GM23338 (cell line): ENCODE results near the gene ZNF350. TPM values are rescaled to one million over a fixed set of nuclear protein-coding genes. Genes with fewer than 3 reads are reported as not detected.

Experiments
- ATAC-seq: fragments of 200-7000 bp; cut with Tn5 transposase; 3 replicates; pipeline ENCODE4 v1.9.1; 2020
- DNase-seq: peaks from one replicate; pipeline ENCODE4 v3.0.0-alpha.2; 2015; ENCODE audit warnings: low spot score
- H2AFZ ChIP-seq: fragments of 200-600 bp; sonication (generic); 2 replicates; pipeline ENCODE4 v1.8.0; 2016; ENCODE audit warnings: antibody characterized with exemption, mild to moderate bottlenecking, moderate library complexity
- H3F3A ChIP-seq: fragments of 200-600 bp; sonication (generic); replicated peaks from 2 replicates; pipeline ENCODE4 v1.8.0; 2017; ENCODE audit warnings: antibody characterized with exemption, mixed run types, low read depth
- H3K27ac ChIP-seq: fragments of 200-600 bp; sonication (generic); 2 replicates; pipeline ENCODE4 v1.6.1; 2016; ENCODE audit warnings: low read depth
- H3K27me3 ChIP-seq: fragments of 200-600 bp; sonication (generic); 2 replicates; pipeline ENCODE4 v1.8.0; 2016; ENCODE audit warnings: mild to moderate bottlenecking, mixed run types, moderate library complexity; ENCODE audit not compliant: insufficient read depth
- H3K36me3 ChIP-seq: fragments of 200-600 bp; sonication (generic); 2 replicates; pipeline ENCODE4 v1.8.0; 2016; ENCODE audit warnings: mild to moderate bottlenecking; ENCODE audit not compliant: insufficient read depth
- H3K4me1 ChIP-seq: fragments of 200-600 bp; sonication (generic); 2 replicates; pipeline ENCODE4 v1.8.0; 2016; ENCODE audit warnings: mild to moderate bottlenecking, moderate library complexity; ENCODE audit not compliant: insufficient read depth
- H3K4me2 ChIP-seq: fragments of 200-600 bp; sonication (generic); 2 replicates; pipeline ENCODE4 v1.7.1; 2017; ENCODE audit warnings: mixed run types
- H3K4me3 ChIP-seq: fragments of 200-600 bp; sonication (generic); 2 replicates; pipeline ENCODE4 v1.6.1; 2016; ENCODE audit warnings: mixed run types
- H3K79me2 ChIP-seq: fragments of 200-600 bp; sonication (generic); replicated peaks from 2 replicates; pipeline ENCODE4 v1.8.0; 2017; ENCODE audit warnings: mild to moderate bottlenecking; ENCODE audit not compliant: insufficient read depth
- H3K9me2 ChIP-seq: fragments of 200-600 bp; sonication (generic); 2 replicates; pipeline ENCODE4 v1.8.0; 2017; ENCODE audit not compliant: insufficient read depth
- H4K20me1 ChIP-seq: fragments of 200-600 bp; sonication (generic); replicated peaks from 2 replicates; pipeline ENCODE4 v1.8.0; 2017; ENCODE audit warnings: mild to moderate bottlenecking; ENCODE audit not compliant: insufficient read depth
- H3K27ac Mint-ChIP-seq: 2 replicates; pipeline ENCODE4 v1.8.0; 2020; ENCODE audit warnings: inconsistent platforms, mild to moderate bottlenecking, moderate library complexity, mixed read lengths
- H3K27me3 Mint-ChIP-seq: 3 replicates; pipeline ENCODE4 v1.8.0; 2022; ENCODE audit warnings: low read depth, mild to moderate bottlenecking, moderate library complexity, mixed read lengths, inconsistent platforms; ENCODE audit not compliant: insufficient read depth, poor library complexity
- H3K36me3 Mint-ChIP-seq: 3 replicates; pipeline ENCODE4 v1.8.0; 2021; ENCODE audit warnings: low read depth, mild to moderate bottlenecking, inconsistent platforms, moderate library complexity, mixed read lengths
- H3K4me1 Mint-ChIP-seq: 3 replicates; pipeline ENCODE4 v1.8.0; 2020; ENCODE audit warnings: mild to moderate bottlenecking, inconsistent platforms, mixed read lengths
- H3K4me3 Mint-ChIP-seq: 3 replicates; pipeline ENCODE4 v1.8.0; 2021; ENCODE audit warnings: moderate library complexity, mild to moderate bottlenecking, inconsistent platforms, mixed read lengths
- H3K9me3 Mint-ChIP-seq: 3 replicates; pipeline ENCODE4 v1.8.0; 2020; ENCODE audit warnings: moderate library complexity, mild to moderate bottlenecking, inconsistent platforms, mixed read lengths
- CTCF ChIP-seq, 2 experiments: fragments of 200-600 bp in 1 of 2; sonication (generic) in 1 of 2; conservative IDR thresholded peaks; 2 replicates each; pipeline versions ENCODE4 v1.5.1 to v1.6.1; 2016 to 2017; ENCODE audit warnings: antibody characterized with exemption in 2 of 2, low read depth in 2 of 2, mild to moderate bottlenecking in 2 of 2, moderate library complexity in 1 of 2
- EZH2 ChIP-seq: fragments of 200-600 bp; sonication (generic); IDR thresholded peaks from one replicate; pipeline ENCODE4 v1.8.0; 2017; ENCODE audit warnings: antibody characterized with exemption, mild to moderate bottlenecking, low read depth; ENCODE audit not compliant: unreplicated experiment
- EZH2phosphoT487 ChIP-seq: fragments of 200-600 bp; sonication (generic); IDR thresholded peaks from one replicate; pipeline ENCODE4 v1.8.1; 2018; ENCODE audit warnings: antibody characterized with exemption; ENCODE audit not compliant: unreplicated experiment
- JUNB ChIP-seq: IDR thresholded peaks from one replicate; pipeline ENCODE4 v1.6.1; 2016; ENCODE audit warnings: antibody characterized with exemption; ENCODE audit not compliant: unreplicated experiment
- NANOG ChIP-seq: IDR thresholded peaks from 2 replicates; pipeline ENCODE4 v1.6.1; 2016; ENCODE audit warnings: antibody characterized with exemption, borderline replicate concordance
- REST ChIP-seq: IDR thresholded peaks from one replicate; pipeline ENCODE4 v1.6.1; 2018; ENCODE audit warnings: antibody characterized with exemption; ENCODE audit not compliant: unreplicated experiment
- STAT1 ChIP-seq: IDR thresholded peaks from one replicate; pipeline ENCODE4 v1.6.1; 2016; ENCODE audit warnings: antibody characterized with exemption; ENCODE audit not compliant: unreplicated experiment
- ZNF114 ChIP-seq: fragments of 250-450 bp; sonication (Bioruptor Pico); IDR thresholded peaks from 2 replicates; pipeline ENCODE4 v1.5.0; 2020; ENCODE audit warnings: mild to moderate bottlenecking, moderate library complexity
- ZNF331 ChIP-seq: fragments of 250-450 bp; sonication (Bioruptor Pico); IDR thresholded peaks from 2 replicates; pipeline ENCODE4 v1.5.0; 2020; ENCODE audit warnings: low read depth, mild to moderate bottlenecking, moderate library complexity
- polyA plus RNA-seq: library from polyadenylated mRNA; unstranded; fragments of >200 nt; fragmentation: Nextera tagmentation; extraction: Ambion mirVana; gene quantifications from 2 replicates; pipeline ENCODE4 v1.2.1, GENCODE V29; 2016
- total RNA-seq: library from RNA; depleted of rRNA; stranded (reverse); fragments of >200 nt; shearing (Covaris generic); gene quantifications from 2 replicates; pipeline ENCODE4 v1.2.3, GENCODE V29; 2014
- TF ChIP-seq, protein P1 (sequence below): fragments of 250-450 bp; sonication (Bioruptor Pico); IDR thresholded peaks from 2 replicates; pipeline ENCODE4 v1.5.0; 2020; ENCODE audit warnings: mild to moderate bottlenecking, moderate library complexity
- TF ChIP-seq, protein P2 (sequence below): IDR thresholded peaks from 2 replicates; pipeline ENCODE4 v1.6.1; 2016; ENCODE audit warnings: antibody characterized with exemption

ZNF350 gene
- total and polyA plus RNA-seq, 2 experiments from 2014 or later, result 5.8 to 7.6 TPM

- TF ChIP-seq CTCF (conservative IDR thresholded peaks at IDR 0.05; ENCODE audit: low read depth in 2 of 2), result no peak
- no peak for TF ChIP-seq JUNB
- TF ChIP-seq EZH2, result no peak
- TF ChIP-seq, protein P1, sequence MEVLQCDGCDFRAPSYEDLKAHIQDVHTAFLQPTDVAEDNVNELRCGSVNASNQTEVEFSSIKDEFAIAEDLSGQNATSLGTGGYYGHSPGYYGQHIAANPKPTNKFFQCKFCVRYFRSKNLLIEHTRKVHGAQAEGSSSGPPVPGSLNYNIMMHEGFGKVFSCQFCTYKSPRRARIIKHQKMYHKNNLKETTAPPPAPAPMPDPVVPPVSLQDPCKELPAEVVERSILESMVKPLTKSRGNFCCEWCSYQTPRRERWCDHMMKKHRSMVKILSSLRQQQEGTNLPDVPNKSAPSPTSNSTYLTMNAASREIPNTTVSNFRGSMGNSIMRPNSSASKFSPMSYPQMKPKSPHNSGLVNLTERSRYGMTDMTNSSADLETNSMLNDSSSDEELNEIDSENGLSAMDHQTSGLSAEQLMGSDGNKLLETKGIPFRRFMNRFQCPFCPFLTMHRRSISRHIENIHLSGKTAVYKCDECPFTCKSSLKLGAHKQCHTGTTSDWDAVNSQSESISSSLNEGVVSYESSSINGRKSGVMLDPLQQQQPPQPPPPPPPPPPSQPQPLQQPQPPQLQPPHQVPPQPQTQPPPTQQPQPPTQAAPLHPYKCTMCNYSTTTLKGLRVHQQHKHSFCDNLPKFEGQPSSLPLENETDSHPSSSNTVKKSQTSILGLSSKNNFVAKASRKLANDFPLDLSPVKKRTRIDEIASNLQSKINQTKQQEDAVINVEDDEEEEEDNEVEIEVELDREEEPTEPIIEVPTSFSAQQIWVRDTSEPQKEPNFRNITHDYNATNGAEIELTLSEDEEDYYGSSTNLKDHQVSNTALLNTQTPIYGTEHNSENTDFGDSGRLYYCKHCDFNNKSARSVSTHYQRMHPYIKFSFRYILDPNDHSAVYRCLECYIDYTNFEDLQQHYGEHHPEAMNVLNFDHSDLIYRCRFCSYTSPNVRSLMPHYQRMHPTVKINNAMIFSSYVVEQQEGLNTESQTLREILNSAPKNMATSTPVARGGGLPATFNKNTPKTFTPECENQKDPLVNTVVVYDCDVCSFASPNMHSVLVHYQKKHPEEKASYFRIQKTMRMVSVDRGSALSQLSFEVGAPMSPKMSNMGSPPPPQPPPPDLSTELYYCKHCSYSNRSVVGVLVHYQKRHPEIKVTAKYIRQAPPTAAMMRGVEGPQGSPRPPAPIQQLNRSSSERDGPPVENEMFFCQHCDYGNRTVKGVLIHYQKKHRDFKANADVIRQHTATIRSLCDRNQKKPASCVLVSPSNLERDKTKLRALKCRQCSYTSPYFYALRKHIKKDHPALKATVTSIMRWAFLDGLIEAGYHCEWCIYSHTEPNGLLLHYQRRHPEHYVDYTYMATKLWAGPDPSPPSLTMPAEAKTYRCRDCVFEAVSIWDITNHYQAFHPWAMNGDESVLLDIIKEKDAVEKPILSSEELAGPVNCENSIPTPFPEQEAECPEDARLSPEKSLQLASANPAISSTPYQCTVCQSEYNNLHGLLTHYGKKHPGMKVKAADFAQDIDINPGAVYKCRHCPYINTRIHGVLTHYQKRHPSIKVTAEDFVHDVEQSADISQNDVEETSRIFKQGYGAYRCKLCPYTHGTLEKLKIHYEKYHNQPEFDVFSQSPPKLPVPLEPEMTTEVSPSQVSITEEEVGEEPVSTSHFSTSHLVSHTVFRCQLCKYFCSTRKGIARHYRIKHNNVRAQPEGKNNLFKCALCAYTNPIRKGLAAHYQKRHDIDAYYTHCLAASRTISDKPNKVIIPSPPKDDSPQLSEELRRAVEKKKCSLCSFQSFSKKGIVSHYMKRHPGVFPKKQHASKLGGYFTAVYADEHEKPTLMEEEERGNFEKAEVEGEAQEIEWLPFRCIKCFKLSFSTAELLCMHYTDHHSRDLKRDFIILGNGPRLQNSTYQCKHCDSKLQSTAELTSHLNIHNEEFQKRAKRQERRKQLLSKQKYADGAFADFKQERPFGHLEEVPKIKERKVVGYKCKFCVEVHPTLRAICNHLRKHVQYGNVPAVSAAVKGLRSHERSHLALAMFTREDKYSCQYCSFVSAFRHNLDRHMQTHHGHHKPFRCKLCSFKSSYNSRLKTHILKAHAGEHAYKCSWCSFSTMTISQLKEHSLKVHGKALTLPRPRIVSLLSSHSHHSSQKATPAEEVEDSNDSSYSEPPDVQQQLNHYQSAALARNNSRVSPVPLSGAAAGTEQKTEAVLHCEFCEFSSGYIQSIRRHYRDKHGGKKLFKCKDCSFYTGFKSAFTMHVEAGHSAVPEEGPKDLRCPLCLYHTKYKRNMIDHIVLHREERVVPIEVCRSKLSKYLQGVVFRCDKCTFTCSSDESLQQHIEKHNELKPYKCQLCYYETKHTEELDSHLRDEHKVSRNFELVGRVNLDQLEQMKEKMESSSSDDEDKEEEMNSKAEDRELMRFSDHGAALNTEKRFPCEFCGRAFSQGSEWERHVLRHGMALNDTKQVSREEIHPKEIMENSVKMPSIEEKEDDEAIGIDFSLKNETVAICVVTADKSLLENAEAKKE (CRISPR knock-in tag), result no peak
- TF ChIP-seq NANOG, result no peak
- no peak for TF ChIP-seq EZH2phosphoT487
These were observed 20.8 kb upstream of the ZNF350 start (continued) for GRCh38 chr19:52007451-52007805.

- no peak overlapping the region for H3K4me2 ChIP-seq
- H3K27ac ChIP-seq, result no peak overlapping the region
- no peak overlapping the region for H3K4me3 Mint-ChIP-seq
- no peaks in the 10 kb centered on the region for H3F3A ChIP-seq
- no peaks in the 10 kb centered on the region for H3K9me2 ChIP-seq
- no peaks in the 10 kb centered on the region for H3K79me2 ChIP-seq
- H3K27me3 Mint-ChIP-seq, result peaks cover 1% of the 10 kb centered on the region
- no peaks in the 10 kb centered on the region for H4K20me1 ChIP-seq
- H3K4me3 ChIP-seq, result no peak overlapping the region; the same call in 1 of the 2 replicates
- no peaks in the 10 kb centered on the region for H3K4me1 ChIP-seq
- no peak overlapping the region for H2AFZ ChIP-seq
- peaks cover 95% of the 10 kb centered on the region for H3K9me3 Mint-ChIP-seq
- H3K27me3 ChIP-seq, result no peaks in the 10 kb centered on the region
- H3K27ac Mint-ChIP-seq, result no peak overlapping the region
- peaks cover 66% of the 10 kb centered on the region for H3K36me3 ChIP-seq
- H3K4me1 Mint-ChIP-seq, result no peaks in the 10 kb centered on the region
- H3K36me3 Mint-ChIP-seq, result peaks cover 91% of the 10 kb centered on the region
- DNase-seq (no peak), ATAC-seq (no peak)
- TF ChIP-seq EZH2 (no peak), ZNF331 (CRISPR knock-in tag) (no peak), JUNB (no peak), REST (no peak), EZH2phosphoT487 (no peak), ZNF114 (CRISPR knock-in tag) (no peak), STAT1 (no peak)
- TF ChIP-seq, protein P2, sequence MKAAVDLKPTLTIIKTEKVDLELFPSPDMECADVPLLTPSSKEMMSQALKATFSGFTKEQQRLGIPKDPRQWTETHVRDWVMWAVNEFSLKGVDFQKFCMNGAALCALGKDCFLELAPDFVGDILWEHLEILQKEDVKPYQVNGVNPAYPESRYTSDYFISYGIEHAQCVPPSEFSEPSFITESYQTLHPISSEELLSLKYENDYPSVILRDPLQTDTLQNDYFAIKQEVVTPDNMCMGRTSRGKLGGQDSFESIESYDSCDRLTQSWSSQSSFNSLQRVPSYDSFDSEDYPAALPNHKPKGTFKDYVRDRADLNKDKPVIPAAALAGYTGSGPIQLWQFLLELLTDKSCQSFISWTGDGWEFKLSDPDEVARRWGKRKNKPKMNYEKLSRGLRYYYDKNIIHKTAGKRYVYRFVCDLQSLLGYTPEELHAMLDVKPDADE, result no peak
These were observed 7.5 kb upstream of the ZNF350 start for GRCh38 chr19:51994048-51994644.
